GM21515 (cell line): Measurements from ENCODE around the gene NR3C2.

ENCODE experiments used
- ATAC-seq: cut with Tn5 transposase; IDR thresholded peaks from one replicate; pipeline ENCODE4 v1.9.1; 2021; ENCODE audit not compliant: unreplicated experiment

The NR3C2 gene

GRCh38 chr4:148435654-148436406 lies 6.4 kb downstream of the NR3C2 start:
- ATAC-seq: no peak

- no peak for ATAC-seq
These were observed 8.0 kb downstream of the NR3C2 start for GRCh38 chr4:148434075-148434773.

- ATAC-seq: no peak
These were observed 10.8 kb downstream of the NR3C2 start for GRCh38 chr4:148431401-148431800.

GRCh38 chr4:148430854-148431253 lies 11.4 kb downstream of the NR3C2 start:
- ATAC-seq: no peak

- no peak for ATAC-seq
These were observed 13.0 kb downstream of the NR3C2 start for GRCh38 chr4:148429206-148429605.

- no peak for ATAC-seq
These were observed 15.6 kb downstream of the NR3C2 start for GRCh38 chr4:148426643-148427042.

- no peak for ATAC-seq
These were observed 16.7 kb downstream of the NR3C2 start for GRCh38 chr4:148425327-148426110.

- ATAC-seq: no peak
These were observed 21.8 kb downstream of the NR3C2 start for GRCh38 chr4:148420397-148420796.

GRCh38 chr4:148415500-148415899 lies 26.7 kb downstream of the NR3C2 start:
- no peak for ATAC-seq

GRCh38 chr4:148412460-148412994 lies 29.7 kb downstream of the NR3C2 start:
- no peak for ATAC-seq

GRCh38 chr4:148405161-148405893 lies 36.9 kb downstream of the NR3C2 start:
- no peak for ATAC-seq

- ATAC-seq: no peak
These were observed 43.2 kb downstream of the NR3C2 start for GRCh38 chr4:148398988-148399387.

GRCh38 chr4:148397771-148398170 lies 44.4 kb downstream of the NR3C2 start:
- ATAC-seq: no peak

GRCh38 chr4:148396986-148397673 lies 45.1 kb downstream of the NR3C2 start:
- ATAC-seq: no peak

- no peak for ATAC-seq
These were observed 46.4 kb downstream of the NR3C2 start for GRCh38 chr4:148395771-148396170.

GRCh38 chr4:148391056-148391455 lies 51.2 kb downstream of the NR3C2 start:
- ATAC-seq: no peak

GRCh38 chr4:148390311-148390710 lies 51.9 kb downstream of the NR3C2 start:
- ATAC-seq: no peak

- ATAC-seq: no peak
These were observed 61.9 kb downstream of the NR3C2 start for GRCh38 chr4:148380291-148380690.

- no peak for ATAC-seq
These were observed 66.1 kb downstream of the NR3C2 start for GRCh38 chr4:148376151-148376550.

- no peak for ATAC-seq
These were observed 66.6 kb downstream of the NR3C2 start for GRCh38 chr4:148375584-148375983.
